DMS53 treated with DMSO at 0.1 percent for 48 hours (cell line): ENCODE measurements around the gene CD163L1.
A peak's percentile ranks its signal among the peaks of the same experiment; 100 is the strongest.

Source experiments
- DNase-seq: peaks from one replicate; lab custom pipeline; 2025; ENCODE audit not compliant: unreplicated experiment; lab: John Stamatoyannopoulos, UW

Gene CD163L1

GRCh38 chr12:7411343-7411742 lies 32.6 kb downstream of the CD163L1 start:
- DNase-seq, result no peak

GRCh38 chr12:7404275-7404674 lies 39.7 kb downstream of the CD163L1 start:
- no peak for DNase-seq

- DNase-seq, result no peak
Measured at GRCh38 chr12:7403466-7403865, 40.5 kb downstream of the CD163L1 start.

- no peak for DNase-seq
Measured at GRCh38 chr12:7399089-7399488, 44.9 kb downstream of the CD163L1 start.

- DNase-seq, result no peak
Measured at GRCh38 chr12:7396418-7396817, 47.5 kb downstream of the CD163L1 start.

- DNase-seq, result no peak
Measured at GRCh38 chr12:7395950-7396349, 48.0 kb downstream of the CD163L1 start.

GRCh38 chr12:7387289-7387688 lies 56.7 kb downstream of the CD163L1 start:
- no peak for DNase-seq

GRCh38 chr12:7383157-7383556 lies 60.8 kb downstream of the CD163L1 start:
- DNase-seq, result no peak

GRCh38 chr12:7376196-7376595 lies 67.8 kb downstream of the CD163L1 start:
- no peak for DNase-seq

GRCh38 chr12:7375145-7375543 lies 68.8 kb downstream of the CD163L1 start:
- no peak for DNase-seq

GRCh38 chr12:7374423-7375144 lies 69.4 kb downstream of the CD163L1 start:
- DNase-seq, result peak; percentile 58

GRCh38 chr12:7373226-7373625 lies 70.7 kb downstream of the CD163L1 start:
- no peak for DNase-seq

GRCh38 chr12:7369274-7369729 lies 74.7 kb downstream of the CD163L1 start:
- peak; percentile 94 for DNase-seq

GRCh38 chr12:7362734-7363133 lies 81.2 kb downstream of the CD163L1 start:
- no peak for DNase-seq

GRCh38 chr12:7361265-7361664 lies 82.7 kb downstream of the CD163L1 start:
- no peak for DNase-seq

GRCh38 chr12:7354529-7354928 lies 89.4 kb downstream of the CD163L1 start:
- DNase-seq, result no peak

- no peak for DNase-seq
Measured at GRCh38 chr12:7352661-7353060, 91.3 kb downstream of the CD163L1 start.

GRCh38 chr12:7351177-7351576 lies 92.8 kb downstream of the CD163L1 start:
- no peak for DNase-seq

GRCh38 chr12:7349418-7349817 lies 94.5 kb downstream of the CD163L1 start:
- no peak for DNase-seq

GRCh38 chr12:7346551-7347225 lies 97.3 kb downstream of the CD163L1 start:
- no peak for DNase-seq

GRCh38 chr12:7344833-7345606 lies 98.9 kb downstream of the CD163L1 start:
- DNase-seq, result no peak

- DNase-seq, result no peak
Measured at GRCh38 chr12:7339675-7340074, 104.3 kb downstream of the CD163L1 start.
